ENCODE results near the gene KIAA0513.

KIAA0513 gene

DNA sequence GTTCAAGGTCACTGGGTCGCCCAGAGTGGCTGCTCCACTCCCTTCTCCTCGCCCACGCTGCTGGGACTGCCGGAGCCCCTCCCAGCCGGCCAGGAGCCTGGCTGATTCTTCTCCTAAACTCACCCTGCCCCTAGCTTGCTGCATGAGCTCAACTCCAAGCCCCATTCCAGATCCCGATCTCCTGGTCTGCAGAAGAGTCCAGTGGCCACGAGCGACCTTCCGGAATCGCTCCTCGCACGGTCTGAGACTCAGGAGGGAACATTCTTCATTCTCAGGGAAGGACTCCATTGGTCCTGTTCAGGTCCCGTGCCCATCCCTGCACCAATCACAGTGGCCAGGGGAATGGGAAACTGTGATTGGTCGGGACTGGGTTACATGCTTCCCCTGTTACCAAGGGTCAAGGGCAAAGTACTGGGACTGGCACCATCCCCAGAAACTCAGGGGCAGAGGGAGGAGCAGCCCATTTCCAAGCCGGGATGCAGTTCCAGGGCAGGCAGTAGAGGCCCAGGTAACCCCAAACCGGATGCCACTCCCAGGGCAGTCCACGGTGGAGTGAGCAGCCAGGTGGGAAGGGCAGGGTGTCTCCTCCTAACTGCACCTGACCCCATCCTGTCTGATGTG, 109.2 kb downstream of the KIAA0513 start:
- H3K4me1 ChIP-seq (ENCODE audit: insufficient read depth, low read length), result peaks cover 36% of the 10 kb centered on the region
- H3K36me3 ChIP-seq (ENCODE audit: insufficient read depth, low read length), result no peaks in the 10 kb centered on the region
- H3K27ac ChIP-seq (ENCODE audit: low read depth, low read length), result peak overlapping the region; percentile 85
- peak overlapping the region; percentile 1 to 9 for H3K4me3 ChIP-seq (ENCODE audit: low read depth in 1 of 2, low read length in 2 of 2)
- no peaks in the 10 kb centered on the region for H3K9me3 ChIP-seq (ENCODE audit: low read length)
- no peak overlapping the region for H3K9ac ChIP-seq (ENCODE audit: low read length)
- no peaks in the 10 kb centered on the region for H3K27me3 ChIP-seq (ENCODE audit: control insufficient read depth in 1 of 2, insufficient read depth in 2 of 2, low read length in 2 of 2)

DNA sequence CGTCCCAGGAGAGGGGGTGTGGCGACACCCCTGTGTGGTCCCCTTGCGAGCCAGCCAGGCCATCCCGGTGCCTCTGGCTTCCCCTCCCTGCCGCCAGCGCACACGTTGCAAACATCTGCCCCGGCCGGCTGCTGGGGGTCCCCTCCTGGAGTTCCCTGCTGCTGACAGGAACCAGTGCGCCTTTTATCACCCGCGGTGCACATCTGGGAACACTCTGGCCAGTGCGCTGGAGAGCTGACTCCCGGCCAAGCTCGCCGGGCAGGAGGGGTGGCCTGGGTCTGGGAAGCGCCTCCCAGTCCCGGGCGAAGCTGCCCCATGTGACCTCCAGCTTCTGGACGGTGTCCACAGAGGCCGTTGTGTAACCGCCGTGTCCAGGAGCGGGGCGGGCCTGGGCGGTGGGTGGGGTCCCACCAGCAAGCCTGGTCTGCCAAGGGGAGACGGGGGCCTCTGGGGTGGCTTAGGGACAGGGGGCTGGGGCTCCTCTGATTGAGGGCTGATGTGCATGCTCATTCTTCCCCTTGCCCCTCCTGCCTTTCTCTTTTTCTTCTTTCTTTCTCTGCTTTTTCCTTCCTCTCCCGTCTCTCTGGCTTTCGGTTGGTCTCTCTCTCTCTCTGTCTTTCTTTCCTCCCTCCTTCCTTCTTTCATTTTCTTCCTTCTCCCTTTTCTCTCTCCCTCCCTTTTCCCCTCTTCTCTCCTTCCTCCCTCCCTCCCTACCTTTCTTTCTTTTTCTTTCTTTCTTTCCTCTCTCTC, 109.9 kb downstream of the KIAA0513 start:
- Histone ChIP-seq H3K9me3 (ENCODE audit: low read length) (no peaks in the 10 kb centered on the region), H3K4me3 (ENCODE audit: low read depth in 1 of 2, low read length in 2 of 2) (peak overlapping the region; percentile 1 to 38), H3K9ac (ENCODE audit: low read length) (no peak overlapping the region), H3K27me3 (ENCODE audit: control insufficient read depth in 1 of 2, insufficient read depth in 2 of 2, low read length in 2 of 2) (no peaks in the 10 kb centered on the region), H3K27ac (ENCODE audit: low read depth, low read length) (peak overlapping the region; percentile 85), H3K36me3 (ENCODE audit: insufficient read depth, low read length) (no peaks in the 10 kb centered on the region), H3K4me1 (ENCODE audit: insufficient read depth, low read length) (peaks cover 36% of the 10 kb centered on the region)

DNA sequence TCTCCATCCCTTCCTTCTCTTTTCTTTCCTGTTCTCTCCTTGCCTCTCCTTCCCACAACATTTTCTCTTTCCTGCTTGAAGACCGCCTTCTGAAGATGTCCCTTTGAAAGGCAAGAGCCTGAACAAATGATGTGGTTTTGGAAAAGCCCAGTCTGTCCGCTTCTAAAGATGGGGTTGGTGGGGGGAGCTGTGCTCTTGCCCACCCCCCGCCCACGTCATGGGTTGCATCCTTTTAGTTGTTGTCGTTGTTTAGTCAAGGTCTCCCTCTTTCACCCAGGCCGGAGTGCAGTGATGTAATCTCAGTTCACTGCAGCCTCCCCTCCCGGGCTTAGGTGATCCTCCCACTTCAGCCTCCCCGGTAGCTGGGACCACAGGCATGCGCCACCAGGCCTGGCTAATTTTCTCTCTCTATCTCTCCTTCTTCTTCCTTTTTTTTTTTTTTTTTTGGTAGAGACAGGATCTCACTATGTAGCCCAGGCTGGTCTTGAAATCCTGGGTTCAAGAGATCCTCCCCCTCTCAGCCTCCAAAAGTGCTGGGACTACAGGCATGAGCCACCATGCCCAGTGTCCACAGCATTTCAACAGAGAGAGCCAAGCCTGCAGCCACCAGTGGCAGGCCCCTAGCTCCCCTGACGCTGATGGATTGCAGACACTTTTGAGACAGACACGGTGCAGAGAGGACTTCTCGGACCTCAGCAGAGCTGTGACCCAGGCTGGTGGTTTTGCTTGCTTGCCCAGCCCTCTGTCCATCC, 110.7 kb downstream of the KIAA0513 start:
- H3K36me3 ChIP-seq (ENCODE audit: insufficient read depth, low read length), result no peaks in the 10 kb centered on the region
- peaks cover 36% of the 10 kb centered on the region for H3K4me1 ChIP-seq (ENCODE audit: insufficient read depth, low read length)
- no peaks in the 10 kb centered on the region for H3K27me3 ChIP-seq (ENCODE audit: control insufficient read depth in 1 of 2, insufficient read depth in 2 of 2, low read length in 2 of 2)
- H3K9ac ChIP-seq (ENCODE audit: low read length), result no peak overlapping the region
- no peaks in the 10 kb centered on the region for H3K9me3 ChIP-seq (ENCODE audit: low read length)
- H3K4me3 ChIP-seq (ENCODE audit: low read depth in 1 of 2, low read length in 2 of 2), result peak overlapping the region in 1 of 2 donors; percentile 38
- H3K27ac ChIP-seq (ENCODE audit: low read depth, low read length), result peak overlapping the region; percentile 85

DNA sequence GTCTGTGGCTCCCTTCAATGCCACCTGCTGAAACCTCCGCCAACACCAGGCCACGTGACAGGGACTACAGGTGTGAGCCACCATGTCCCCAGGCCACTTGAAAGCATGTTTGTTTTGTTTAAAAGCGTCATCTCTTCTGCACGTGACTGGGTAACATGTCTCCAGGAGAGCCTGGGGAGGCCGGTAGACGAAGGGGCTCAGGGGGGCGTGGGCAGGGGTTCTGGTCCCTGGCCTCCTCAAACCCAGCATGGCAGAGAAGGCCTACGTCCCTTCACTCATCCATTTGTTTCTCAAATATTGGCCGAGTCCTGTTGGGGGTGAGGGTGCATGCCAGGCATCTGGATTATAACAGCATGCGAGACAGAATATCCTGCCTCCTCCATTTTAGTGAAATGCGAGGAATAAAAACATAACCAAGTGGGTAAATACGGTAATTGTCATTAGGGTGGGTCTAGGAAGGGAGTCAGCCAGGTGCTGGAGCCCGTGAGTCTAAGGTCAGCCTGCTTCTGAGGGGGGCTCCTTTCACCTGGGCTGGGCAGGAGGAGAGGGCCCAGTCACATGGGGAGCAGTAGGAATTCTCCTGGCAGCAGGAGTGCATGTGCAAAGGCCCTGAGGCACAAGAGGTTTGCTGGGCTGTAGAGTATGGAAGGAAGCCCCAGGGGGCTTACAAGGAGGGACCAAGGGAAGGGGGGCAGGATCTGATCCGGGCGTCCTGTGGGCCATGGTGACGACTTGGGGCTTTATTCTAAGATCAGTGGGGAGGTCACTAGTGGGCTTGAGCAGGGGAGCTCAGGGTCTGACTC, 111.4 kb downstream of the KIAA0513 start:
- Histone ChIP-seq H3K27me3 (ENCODE audit: control insufficient read depth in 1 of 2, insufficient read depth in 2 of 2, low read length in 2 of 2) (no peaks in the 10 kb centered on the region), H3K9me3 (ENCODE audit: low read length) (no peaks in the 10 kb centered on the region), H3K4me3 (ENCODE audit: low read depth in 1 of 2, low read length in 2 of 2) (no peak overlapping the region), H3K27ac (ENCODE audit: low read depth, low read length) (peak overlapping the region; percentile 42), H3K4me1 (ENCODE audit: insufficient read depth, low read length) (peaks cover 36% of the 10 kb centered on the region), H3K36me3 (ENCODE audit: insufficient read depth, low read length) (no peaks in the 10 kb centered on the region), H3K9ac (ENCODE audit: low read length) (no peak overlapping the region)

DNA sequence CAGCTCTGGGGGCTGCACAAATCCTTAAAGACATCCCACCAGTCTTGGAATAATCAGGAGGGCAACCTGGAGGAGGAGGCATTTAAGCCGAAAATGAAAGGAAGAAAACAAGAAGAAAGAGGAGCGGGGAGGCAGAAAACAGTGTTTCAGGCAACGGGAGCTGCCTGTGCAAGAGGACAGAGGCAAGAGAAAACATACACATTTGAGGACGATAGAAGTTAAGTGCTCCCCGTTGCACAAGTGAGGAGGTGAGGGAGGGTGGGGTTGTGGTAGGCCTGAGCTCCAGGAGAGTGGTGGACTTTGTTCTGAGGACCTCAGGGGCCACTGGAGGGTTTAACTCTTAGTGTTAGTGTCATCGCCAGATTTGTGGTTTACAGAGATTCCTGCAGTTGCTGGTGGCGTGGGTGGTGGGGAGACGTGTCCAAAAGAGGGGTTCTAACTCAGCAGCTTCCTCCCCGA, 112.3 kb downstream of the KIAA0513 start:
- H3K9me3 ChIP-seq (ENCODE audit: low read length), result no peaks in the 10 kb centered on the region
- H3K36me3 ChIP-seq (ENCODE audit: insufficient read depth, low read length), result no peaks in the 10 kb centered on the region
- peaks cover 35% of the 10 kb centered on the region for H3K4me1 ChIP-seq (ENCODE audit: insufficient read depth, low read length)
- no peak overlapping the region for H3K27ac ChIP-seq (ENCODE audit: low read depth, low read length)
- H3K4me3 ChIP-seq (ENCODE audit: low read depth in 1 of 2, low read length in 2 of 2), result no peak overlapping the region
- no peak overlapping the region for H3K9ac ChIP-seq (ENCODE audit: low read length)
- no peaks in the 10 kb centered on the region for H3K27me3 ChIP-seq (ENCODE audit: control insufficient read depth in 1 of 2, insufficient read depth in 2 of 2, low read length in 2 of 2)

DNA sequence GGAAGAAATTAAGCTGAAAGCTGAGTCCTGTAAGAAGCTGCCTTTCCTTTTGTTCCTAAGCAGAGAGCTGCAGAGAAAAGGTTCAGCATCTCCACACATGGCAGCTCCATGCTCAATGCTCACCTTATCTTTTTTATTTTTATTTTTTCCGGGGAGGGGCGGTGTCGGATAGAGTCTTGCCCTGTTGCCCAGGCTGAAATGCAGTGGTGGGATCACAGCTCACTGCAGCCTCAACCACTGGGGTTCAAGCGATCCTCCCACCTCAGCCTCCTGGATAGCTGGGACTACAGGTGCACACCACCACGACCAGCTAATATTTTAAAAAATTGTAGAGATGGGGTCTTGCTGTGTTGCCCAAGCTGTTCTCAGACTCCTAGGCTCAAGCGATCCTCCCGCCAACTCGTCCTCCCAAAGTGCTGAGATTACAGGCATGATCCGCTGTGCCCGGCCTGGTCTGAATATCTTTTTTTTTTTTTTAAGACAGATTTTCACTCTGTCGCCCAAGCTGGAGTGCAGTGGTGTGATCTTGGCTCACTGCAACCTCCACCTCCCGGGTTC, 112.9 kb downstream of the KIAA0513 start:
- Histone ChIP-seq H3K9ac (ENCODE audit: low read length) (no peak overlapping the region), H3K36me3 (ENCODE audit: insufficient read depth, low read length) (no peaks in the 10 kb centered on the region), H3K4me3 (ENCODE audit: low read depth in 1 of 2, low read length in 2 of 2) (no peak overlapping the region), H3K9me3 (ENCODE audit: low read length) (no peaks in the 10 kb centered on the region), H3K27me3 (ENCODE audit: control insufficient read depth in 1 of 2, insufficient read depth in 2 of 2, low read length in 2 of 2) (no peaks in the 10 kb centered on the region), H3K27ac (ENCODE audit: low read depth, low read length) (no peak overlapping the region), H3K4me1 (ENCODE audit: insufficient read depth, low read length) (peaks cover 29% of the 10 kb centered on the region)

DNA sequence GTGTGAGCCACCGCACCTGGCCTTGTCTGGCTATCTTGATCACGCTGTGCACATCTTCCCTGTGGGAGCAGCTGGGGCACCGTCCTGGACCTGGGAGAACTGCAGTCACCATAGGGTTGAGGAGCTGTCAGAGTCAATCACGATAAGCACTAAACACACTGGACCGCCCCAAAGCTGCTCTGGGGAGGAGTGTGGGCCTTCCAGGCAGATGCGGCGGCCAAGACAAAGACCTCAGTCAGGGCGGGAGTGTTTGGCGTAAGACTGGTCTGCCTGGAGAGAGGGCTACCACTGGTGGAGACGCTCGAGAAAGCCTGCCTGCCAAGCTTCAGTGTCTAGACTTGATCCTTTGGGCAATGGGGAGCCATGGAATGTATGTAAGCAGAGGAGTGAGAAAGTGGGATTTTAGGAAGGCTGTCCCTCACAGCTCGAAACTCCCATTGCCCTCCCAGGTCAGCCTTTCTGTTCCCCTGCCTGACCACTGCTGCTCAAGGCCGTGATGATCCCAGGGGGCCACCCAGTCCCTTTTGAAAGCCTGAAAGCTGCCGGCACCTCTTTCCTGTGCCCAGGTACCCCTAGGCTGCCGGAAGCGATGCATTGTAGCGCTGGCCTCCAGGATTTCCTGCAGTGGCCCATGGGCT, 114.0 kb downstream of the KIAA0513 start:
- Histone ChIP-seq H3K27me3 (ENCODE audit: control insufficient read depth in 1 of 2, insufficient read depth in 2 of 2, low read length in 2 of 2) (no peaks in the 10 kb centered on the region), H3K36me3 (ENCODE audit: insufficient read depth, low read length) (no peaks in the 10 kb centered on the region), H3K27ac (ENCODE audit: low read depth, low read length) (no peak overlapping the region), H3K4me1 (ENCODE audit: insufficient read depth, low read length) (peaks cover 22% of the 10 kb centered on the region), H3K9ac (ENCODE audit: low read length) (no peak overlapping the region), H3K9me3 (ENCODE audit: low read length) (no peaks in the 10 kb centered on the region), H3K4me3 (ENCODE audit: low read depth in 1 of 2, low read length in 2 of 2) (no peak overlapping the region)

DNA sequence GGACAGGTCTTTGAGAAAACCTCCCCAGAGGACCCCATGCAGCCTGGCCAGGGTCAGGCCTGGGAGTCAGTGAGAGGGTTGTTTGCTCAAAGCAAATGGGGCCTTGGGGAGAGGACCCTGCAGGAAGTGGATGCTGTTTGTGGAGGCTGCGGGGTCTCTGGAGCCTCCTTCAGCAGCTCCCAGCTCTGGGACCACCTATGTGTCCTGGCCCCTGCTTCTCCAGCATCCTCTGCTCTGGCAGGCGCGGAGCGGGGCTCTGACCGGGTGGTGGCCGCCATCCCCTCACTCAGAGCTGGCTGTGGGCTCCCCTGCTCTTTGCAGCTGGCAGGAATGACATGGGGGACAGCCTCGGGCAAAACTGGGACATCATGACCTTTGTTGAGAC, 114.5 kb downstream of the KIAA0513 start:
- peaks cover 20% of the 10 kb centered on the region for H3K4me1 ChIP-seq (ENCODE audit: insufficient read depth, low read length)
- no peaks in the 10 kb centered on the region for H3K9me3 ChIP-seq (ENCODE audit: low read length)
- H3K27me3 ChIP-seq (ENCODE audit: control insufficient read depth in 1 of 2, insufficient read depth in 2 of 2, low read length in 2 of 2), result no peaks in the 10 kb centered on the region
- no peak overlapping the region for H3K27ac ChIP-seq (ENCODE audit: low read depth, low read length)
- H3K36me3 ChIP-seq (ENCODE audit: insufficient read depth, low read length), result no peaks in the 10 kb centered on the region
- H3K9ac ChIP-seq (ENCODE audit: low read length), result no peak overlapping the region
- H3K4me3 ChIP-seq (ENCODE audit: low read depth in 1 of 2, low read length in 2 of 2), result no peak overlapping the region

DNA sequence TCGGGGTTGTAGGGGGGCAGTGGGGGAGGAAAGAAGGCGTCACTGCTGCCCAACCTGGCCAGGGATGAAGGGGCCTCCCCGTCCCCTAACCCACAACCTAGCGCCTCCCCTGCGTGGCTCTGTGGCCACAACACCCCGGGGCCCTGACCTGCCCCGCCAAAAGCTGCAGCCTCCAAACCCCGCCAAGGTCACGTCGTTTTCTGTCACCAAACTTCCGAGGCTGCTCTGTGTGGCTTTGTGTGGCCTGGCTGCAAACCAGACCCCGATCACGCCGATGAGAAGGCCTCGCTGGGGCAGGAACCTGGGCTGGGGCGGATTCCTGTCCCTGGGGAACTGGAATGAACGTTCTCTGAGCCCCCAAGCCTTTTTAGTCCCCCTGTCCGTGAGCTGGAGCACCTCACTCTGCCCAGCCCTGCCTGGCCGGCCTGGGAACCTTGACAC, 115.2 kb downstream of the KIAA0513 start:
- Histone ChIP-seq H3K27ac (ENCODE audit: low read depth, low read length) (no peak overlapping the region), H3K9me3 (ENCODE audit: low read length) (no peaks in the 10 kb centered on the region), H3K4me1 (ENCODE audit: insufficient read depth, low read length) (peaks cover 18% of the 10 kb centered on the region), H3K4me3 (ENCODE audit: low read depth in 1 of 2, low read length in 2 of 2) (no peak overlapping the region), H3K36me3 (ENCODE audit: insufficient read depth, low read length) (no peaks in the 10 kb centered on the region), H3K9ac (ENCODE audit: low read length) (no peak overlapping the region), H3K27me3 (ENCODE audit: control insufficient read depth in 1 of 2, insufficient read depth in 2 of 2, low read length in 2 of 2) (no peaks in the 10 kb centered on the region)
